ENCODE results near the gene RAI1. TPM values are rescaled to one million over a fixed set of nuclear protein-coding genes. Genes with fewer than 3 reads are reported as not detected.

The RAI1 gene
- polyA plus RNA-seq, 4 donors = 21.8 to 32.4 (median 23.6) TPM

DNA sequence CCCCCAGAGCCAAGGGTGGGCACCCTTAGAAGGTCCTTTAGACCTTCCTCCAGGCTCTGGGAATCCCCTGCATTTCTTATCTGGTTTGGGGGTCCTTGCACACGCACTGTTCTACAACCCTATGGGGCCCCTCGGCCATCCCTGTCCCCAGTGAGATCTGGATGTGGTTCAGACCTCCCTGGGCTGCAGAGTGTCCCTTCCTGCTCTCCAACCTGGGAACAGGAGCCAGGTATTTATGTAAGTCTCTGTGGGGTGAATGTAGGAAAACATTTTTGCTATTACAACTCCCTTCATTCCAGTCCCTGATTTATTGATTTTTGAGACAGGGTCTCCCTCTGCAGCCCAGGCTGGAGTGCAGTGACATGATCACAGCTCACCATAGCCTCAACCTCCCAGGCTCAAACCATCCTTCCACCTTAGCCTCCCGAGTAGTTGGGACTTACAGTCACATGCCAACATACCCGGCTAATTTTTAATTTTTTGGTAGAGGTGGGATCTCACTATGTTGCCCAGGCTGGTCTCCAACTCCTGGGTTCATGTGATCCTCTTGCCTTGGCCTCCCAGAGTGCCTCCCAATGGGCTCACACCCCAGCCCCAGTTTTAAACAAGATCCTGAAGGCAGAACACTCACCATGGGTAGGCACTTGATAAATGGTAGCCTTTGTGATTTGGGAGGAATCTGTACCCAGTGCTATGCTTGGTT lies 61.6 kb downstream of the RAI1 start:
- DNase-seq (ENCODE audit: low read depth in 4 of 4, low spot score in 3 of 4) = no peak

DNA sequence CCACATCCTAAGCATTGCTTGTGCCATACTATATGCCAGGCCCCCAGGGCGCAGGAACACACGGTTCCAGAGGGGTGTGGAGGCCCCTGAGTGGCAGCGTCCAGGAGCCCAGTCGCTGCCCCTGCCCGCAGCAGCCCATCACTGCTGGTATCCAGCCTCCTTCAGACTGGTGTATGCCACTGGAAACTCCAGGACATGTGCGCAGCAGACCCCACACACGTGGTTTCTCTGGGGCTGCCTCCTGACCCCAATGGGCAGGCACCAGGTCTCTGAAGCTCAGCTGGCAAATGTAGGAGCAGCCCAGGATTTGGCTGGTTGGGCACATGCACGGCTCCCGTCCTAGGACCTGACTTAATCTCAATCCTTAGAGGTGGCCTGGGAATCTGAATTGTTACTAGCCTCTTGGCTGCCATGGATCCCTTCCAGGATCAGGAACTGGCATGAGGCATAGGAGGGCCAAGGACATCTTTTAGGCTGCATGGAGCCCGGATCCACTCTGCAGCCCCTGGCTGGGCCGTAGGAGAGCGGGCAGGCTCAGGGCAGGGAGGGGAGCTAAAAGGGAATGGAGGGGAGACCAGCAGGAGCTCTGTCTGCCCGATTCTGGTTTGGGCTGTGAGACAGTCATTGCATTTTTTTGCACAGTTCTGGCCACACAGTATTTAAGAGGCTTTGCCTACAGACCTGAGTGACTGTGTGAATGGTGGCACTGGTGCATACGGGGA lies 62.3 kb downstream of the RAI1 start:
- no peak for DNase-seq (ENCODE audit: low read depth in 4 of 4, low spot score in 3 of 4)

DNA sequence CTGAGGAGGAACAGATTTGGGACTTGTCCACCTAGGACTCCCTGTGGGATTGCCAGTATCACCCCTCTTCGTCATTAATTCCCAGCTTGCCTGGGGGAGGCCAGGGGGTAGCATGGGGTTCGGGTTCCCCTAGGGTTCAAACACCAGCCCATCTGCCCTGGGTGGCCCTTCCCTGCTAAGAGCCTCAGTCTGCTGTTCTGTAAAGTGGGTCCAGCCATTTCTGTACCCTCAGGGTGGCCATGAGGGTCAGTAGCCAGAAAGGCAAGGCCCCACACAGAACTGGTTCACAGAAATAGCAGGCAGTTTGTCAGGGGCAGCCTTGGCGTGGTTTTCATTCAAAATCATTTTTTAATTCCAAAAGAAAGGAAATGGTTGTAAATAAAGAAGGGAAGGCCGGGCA lies 62.9 kb downstream of the RAI1 start:
- DNase-seq (ENCODE audit: low read depth in 4 of 4, low spot score in 3 of 4) = no peak

DNA sequence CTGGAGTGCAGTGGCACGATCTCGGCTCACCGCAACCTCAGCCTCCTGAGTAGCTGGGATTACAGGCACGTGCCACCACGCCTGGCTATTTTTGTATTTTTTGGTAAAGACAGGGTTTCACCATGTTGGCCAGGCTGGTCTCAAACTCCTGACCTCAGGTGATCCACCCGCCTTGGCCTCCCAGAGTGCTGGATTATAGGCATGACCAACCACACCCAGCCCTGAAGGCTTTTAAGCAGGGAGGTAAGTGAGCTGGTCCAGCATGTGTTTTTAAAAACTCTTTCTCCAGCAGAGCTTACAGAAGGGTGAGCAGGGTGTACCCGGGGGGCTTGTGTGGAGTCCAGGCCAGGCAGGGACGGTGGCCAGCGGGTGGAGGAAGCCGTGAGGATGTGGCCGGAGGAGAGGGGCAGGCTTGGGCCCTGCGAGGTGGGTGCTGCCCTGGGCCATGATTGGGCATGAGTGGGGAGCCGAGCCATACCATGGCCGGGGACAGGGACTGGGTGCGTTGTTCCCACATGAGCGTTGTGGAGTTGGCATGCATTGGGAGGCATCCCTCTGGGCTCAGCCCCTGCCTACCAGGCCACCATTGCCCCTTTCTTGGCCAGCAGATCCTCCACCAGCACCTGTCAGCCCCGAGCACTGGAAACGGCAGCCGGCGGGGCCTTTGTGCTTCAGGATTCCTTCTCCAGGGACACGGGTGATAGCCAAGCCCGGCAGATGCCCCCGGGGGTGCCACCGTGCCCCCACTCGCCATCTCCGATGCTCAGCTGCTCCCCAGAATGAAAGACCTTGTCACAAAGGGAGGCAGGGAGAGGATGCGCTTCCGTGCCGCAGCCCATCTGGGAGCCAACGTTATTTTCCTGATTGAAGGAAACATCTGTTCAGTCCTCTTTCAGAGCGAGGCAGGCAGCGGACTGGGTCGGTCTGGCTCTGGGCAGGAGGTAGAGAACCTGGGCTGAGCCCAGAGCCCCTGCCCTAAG lies 64.5 kb downstream of the RAI1 start:
- no peak for DNase-seq (ENCODE audit: low read depth in 4 of 4, low spot score in 3 of 4)

DNA sequence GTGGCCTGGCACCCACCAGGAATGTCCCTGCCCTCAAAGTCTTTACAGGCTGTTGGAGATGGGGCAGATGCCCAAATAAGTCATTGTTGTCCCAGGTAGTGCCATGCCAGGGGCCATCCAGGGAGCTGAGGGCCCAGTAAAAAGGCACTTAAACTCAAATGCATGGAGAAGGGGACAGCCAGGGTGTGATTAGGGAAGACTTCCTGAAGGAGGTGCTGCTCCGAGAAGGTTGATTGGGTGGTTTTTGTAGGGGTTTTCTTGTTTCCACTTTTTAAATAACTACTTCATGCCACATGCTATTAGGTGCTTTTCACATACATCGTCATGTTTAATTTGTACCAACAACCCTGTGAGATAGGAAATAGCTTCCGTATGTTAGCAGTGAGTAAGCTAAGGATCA lies 66.9 kb downstream of the RAI1 start:
- DNase-seq (ENCODE audit: low read depth in 4 of 4, low spot score in 3 of 4) = no peak

DNA sequence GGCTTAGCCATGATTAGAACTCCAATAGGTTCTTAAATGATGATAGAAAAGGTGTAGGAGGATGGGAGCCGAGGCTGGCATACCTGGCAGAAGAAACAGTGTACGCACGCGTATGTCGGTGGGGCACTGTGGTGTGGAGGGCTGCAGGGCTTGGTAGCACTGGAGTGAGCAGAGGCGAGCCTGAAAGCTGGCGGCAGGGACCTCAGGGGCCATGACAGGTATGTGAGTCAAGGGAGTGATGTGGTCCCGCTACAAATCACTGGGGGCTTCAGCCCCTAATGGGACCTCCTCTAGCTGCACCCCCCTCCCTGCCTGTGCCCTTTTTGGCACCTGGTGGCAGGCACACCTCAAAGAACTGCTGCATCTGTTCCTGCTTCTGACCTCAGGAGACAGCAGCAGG lies 67.3 kb downstream of the RAI1 start:
- no peak for DNase-seq (ENCODE audit: low read depth in 4 of 4, low spot score in 3 of 4)

DNA sequence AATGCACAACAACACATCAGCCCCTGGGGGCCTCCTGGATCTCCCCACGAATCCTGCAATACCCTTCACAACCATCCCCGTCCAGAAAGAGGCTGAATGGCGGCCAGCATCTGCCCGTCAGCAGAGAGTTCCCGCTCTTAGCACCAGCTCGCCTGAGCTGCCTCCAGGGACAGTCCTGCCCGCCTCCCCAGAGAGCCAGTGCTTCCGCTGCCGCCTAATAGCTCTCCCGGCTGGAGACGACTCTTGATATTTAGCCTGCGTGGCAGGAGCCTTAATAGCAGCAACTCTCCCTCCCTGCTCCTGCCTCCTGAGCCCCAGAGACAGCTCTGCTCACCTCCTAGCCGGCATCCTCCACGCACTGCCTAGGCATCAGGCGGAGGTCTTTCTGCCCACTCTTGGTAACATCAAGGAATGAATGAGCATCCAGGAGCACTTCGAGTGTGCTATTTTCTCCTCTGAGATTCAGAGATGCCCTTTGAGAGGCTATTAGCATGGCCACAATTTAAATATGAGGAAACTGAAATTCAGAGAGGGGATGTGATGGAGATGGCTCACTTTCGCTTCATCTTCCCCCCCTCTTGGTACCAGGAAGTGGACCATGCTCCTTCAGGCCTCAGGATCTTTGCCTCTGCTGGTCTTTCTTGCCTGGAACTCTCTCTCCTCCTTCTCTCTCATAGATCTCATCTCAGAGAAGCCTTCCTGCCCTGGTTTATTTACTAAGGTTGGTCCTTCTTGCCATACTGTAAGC lies 67.9 kb downstream of the RAI1 start:
- no peak for DNase-seq (ENCODE audit: low read depth in 4 of 4, low spot score in 3 of 4)

DNA sequence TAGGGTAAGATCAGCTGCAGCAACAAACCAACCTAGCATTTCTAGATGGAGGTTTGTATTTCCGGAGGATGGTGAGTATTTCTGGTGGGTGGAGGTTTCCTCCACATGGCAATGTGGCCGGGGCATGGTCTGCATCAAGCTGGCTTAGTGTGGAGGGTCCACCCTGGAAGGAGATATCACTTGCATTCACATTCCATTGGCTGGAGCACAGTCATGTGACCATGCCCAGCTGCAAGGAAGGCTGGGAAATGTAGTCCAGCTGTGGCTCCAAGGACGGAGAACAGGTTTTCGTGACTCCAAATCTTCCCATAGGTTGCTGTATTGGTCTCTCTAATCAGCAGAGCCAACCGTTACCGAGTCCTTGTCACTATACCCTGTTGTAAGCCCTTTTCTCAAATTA lies 68.7 kb downstream of the RAI1 start:
- no peak for DNase-seq (ENCODE audit: low read depth in 4 of 4, low spot score in 3 of 4)

DNA sequence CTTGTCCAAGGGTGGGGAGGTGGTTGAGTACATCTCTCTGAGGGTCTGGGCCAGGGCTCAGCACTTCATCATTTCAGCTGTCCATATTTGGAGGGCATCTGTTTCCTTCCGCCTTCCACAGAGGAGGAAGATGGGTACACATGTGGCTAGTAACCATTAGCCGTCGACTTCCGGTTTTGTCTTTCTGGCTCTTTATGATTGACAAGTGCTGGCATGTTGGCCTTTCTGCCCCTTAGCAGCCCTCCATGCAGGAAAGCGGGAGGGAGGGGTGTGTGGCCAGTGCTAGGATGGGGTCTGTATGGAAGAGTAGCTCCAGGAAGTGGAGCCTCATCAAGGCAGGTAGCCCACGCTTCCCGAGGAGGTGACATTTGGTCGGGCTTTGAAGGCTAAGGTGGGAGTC lies 69.6 kb downstream of the RAI1 start:
- no peak for DNase-seq (ENCODE audit: low read depth in 4 of 4, low spot score in 3 of 4)

DNA sequence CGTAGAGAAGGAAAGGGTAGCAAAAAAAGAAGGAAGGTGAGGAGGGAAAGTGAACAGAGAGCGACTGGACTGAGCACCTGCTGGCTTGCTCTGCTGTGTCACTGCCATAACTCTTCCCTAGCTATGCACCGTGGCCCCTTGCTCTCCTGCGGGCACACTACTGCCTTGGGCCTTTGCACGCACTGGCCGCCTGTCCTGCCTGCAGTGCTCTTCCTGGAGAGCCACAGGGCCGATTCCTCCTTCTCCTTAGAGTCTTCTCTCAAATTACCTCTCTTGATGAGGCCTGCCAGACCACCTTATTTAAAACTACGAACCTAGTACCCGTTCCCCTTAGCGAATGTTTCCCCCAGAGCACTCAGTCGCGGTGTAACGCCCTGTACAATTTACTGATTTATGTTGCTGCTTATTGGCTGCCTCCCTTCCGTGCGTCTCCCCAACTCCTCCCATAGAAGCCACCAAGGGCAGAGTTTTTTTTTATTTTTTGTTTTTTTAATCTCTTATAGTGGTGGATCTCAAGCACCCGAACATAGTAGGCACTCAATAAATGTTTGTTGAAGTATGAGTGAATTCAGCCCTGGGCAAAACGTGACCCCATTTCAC lies 70.3 kb downstream of the RAI1 start:
- no peak for DNase-seq (ENCODE audit: low read depth in 4 of 4, low spot score in 3 of 4)

DNA sequence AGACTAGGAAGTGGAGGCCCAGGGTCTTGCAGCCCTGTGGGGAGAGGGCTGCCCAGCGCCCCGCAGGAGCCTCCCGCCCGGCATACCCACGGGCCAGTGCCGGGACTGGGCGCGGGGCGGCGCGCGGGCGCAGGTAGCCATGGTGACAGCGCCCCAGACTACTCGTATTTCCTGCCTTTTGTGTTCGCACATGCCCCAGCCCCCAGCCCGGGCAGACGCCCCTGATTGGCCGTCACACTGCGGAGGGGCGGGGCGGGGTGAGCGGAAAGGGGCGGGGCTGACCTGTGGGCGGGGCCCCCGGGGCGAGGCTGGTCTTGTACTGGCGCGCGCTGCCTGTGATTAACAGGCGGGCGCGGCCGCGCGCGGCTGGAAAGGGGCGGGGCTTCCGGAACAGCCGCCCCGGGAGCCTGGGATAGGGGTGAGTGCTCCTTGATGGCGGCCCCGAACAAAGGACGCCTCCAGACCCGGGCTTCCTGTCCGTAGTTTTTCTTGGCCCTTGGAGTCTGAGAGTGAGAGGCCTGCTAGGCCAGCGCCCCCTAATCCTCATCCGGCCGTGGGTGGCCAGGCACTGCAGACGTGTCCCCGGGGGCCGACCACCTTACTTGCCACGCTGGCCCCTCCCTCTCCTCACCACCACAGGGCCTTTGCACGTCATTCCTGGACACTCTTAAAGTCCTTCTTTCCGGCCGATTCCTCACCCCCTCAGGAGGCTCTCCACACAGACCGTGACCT lies 71.0 kb downstream of the RAI1 start:
- peak; percentile 79 to 87 (median 86) for DNase-seq (ENCODE audit: low read depth in 4 of 4, low spot score in 3 of 4)

DNA sequence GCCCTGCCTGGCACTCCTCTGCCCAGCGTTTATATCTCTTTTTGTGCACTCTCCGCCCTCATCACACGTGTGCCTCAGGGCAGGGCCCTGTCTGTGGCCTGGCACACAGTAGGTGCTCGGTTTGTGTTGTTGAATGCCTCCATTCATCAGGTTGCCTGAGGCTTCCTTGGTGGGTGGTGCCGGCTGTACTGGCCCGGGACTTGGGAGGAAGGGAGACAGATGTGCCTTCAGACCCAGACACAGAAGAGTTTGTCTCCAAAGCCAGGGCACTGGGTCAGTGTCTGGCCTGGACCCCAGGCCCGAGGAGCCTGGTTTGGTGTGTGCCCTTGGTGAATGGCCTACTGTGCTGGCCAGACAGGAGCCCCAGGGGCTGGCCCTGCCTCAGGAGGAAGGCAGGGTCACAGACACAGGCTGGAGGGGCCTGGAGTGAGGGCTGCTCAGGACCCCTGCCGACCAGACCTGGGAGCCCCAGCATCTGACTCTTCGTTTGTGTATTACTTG lies 71.6 kb downstream of the RAI1 start:
- no peak for DNase-seq (ENCODE audit: low read depth in 4 of 4, low spot score in 3 of 4)

DNA sequence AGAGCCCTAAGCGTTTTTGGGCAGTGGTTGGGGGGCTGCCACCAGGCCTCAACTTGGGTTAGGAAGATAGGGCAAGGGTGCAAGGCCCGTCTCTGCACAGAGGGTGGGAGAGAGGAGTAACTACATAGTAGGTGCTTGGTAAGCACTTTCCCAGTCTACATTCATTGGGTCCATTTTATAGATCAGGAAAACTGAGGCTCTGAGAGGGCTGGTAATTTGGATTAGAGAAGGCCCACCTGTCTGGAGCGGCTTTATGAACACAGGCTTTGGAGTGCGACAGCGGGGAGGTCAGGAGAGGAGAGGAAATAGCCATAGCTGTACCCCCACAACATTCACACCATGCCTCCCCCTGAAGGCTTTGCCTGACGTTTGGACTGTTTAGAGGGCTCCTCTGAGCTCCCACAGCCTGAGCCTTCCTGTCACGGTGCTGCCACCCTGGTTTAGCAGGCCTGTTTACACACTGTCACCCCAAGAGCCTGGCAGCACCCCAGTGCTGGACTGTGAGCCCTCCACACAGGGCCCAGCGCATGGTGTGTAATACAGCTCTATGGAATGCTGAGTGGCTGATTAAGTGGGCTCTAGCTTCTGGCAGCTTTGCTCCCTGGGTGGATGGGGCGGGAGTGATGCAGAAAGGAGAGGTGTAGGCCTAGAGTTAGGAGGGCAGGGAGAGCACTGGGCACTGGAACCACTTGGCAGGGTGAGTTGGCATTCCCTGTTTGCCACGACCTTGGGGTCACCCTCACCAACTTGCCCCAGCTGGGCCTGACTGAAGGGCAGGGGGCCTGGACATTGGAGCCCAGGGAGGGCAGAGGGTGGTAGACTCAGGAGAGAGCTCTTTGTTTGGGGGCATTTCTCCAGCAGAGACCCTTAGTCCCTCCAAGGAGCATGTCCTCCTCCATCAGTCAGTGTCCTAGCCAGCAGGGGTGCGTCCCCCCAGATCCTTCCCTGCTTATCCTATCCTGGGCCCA lies 73.7 kb downstream of the RAI1 start:
- DNase-seq (ENCODE audit: low read depth in 4 of 4, low spot score in 3 of 4) = no peak

DNA sequence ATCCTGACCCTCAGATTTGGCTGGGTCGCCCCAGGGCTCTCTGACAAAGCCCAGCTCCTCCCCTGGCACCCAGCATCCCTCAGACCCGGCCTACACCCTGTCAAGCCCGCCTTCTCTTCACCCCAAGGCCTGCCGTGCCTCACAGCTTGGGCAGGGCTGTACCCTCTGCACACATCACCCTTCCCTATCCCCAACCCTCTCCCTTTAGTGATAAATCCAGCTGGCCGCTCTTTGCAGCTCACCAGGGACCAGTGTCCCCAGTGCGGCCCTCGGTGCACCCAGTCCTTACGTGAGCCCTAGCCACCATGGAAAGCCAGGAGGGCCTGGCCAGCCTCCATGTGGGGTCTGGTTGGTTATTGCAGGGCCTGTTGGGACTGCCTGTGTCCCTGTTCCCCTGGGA lies 74.5 kb downstream of the RAI1 start:
- DNase-seq (ENCODE audit: low read depth in 4 of 4, low spot score in 3 of 4) = no peak

DNA sequence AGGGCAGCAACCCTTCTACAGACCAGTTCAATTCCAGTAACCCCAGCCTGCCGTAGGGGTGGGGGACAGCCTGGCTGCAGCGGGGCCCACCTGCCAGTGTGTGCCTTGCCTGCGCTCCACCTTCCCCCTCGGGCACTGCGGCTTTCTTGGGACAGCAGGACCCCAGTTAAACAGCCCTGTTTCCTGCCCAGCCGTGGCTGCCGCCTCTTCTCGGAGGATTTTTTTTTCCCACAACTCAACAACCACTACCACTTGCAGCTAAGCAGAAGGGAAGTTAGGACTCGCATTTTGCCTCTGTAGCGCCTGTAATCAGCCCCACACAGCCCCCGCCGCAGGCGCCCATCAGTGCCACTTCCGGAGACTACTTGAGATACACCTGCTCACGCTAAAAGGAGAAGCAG lies 76.1 kb downstream of the RAI1 start:
- no peak for DNase-seq (ENCODE audit: low read depth in 4 of 4, low spot score in 3 of 4)

DNA sequence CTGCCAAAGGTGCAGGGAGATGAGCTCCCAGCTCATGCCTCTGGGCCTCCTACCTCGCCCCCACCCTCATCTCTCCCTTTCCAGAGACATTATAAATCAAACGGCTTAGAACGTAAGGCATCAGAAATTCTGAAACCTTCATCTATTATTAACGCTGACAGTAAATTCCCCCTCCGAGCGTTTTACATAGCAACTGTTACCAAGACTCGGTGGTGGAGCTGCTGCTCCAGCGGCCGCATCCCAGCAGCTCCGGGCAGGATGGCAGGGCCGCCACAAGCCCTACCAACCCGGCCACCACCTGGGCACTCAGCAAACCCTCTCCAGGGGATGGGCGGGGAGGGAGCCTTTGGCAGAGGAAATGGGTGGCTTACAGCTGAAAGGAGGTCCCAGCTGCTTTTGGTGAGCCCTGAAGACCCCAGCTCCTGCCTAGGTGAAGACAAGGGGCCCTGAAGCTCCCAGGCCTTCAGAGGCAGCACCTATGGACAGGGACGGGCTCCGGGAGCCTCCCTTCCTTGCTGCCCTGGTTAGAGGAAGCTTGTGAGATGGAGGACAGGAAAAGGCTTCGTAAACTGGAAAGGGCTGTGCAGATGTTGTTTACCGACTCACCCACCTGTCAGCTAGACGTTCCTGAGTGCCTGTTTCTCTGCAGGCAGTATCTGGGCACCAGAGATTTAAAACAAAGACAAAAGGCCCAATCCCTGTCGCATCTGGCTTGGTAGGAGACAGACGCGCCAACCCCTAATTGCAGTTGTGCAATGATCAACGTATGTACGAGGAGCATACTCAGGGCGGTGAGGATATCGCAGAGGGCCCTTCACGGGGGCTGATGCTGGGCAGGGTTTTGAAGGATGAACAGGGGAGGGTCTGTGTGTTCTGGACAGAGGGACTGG lies 76.9 kb downstream of the RAI1 start:
- no peak for DNase-seq (ENCODE audit: low read depth in 4 of 4, low spot score in 3 of 4)

DNA sequence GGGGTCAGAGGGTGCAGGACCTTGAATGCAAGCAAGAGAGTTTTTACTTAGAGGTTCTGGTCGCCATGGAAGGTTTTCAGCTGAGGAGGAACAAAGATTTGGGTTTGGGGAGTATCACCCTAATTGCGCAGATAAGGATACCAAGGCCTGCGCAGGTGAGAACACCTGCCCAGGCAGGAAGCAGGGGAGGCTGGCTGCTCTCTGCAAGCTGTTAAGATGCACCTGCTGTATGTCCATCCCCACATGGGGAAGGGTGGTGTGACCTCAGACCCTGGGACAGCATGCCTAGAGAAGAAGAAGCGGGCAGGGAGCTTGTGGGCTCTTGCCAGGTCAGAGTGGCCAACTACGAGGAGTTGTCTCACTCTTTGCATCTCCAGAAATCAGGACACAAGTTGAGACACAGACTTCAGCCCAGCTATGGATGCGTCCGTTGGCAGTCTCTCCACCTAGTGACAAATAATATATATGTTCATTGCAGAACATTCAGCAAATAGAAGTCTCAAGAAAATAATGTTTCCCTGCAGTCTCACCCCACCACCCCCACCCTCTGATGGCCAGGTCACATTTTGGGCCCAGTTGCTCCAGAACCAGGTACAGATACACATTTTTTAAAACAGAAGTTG lies 77.8 kb downstream of the RAI1 start:
- no peak for DNase-seq (ENCODE audit: low read depth in 4 of 4, low spot score in 3 of 4)

All from right renal pelvis (tissue), 4 donors.